Activated CD8-positive, alpha-beta memory T cell treated with anti-CD3 and anti-CD28 coated beads, Interleukin-2, amount 50 U/mL, for 4 hours (primary cell): Measurements from ENCODE around the gene APEX2.
"Not testable (repeated sequence)": the region's sequence is repeated elsewhere in the genome, so short reads cannot be mapped to it uniquely, and the experiment has no call there.

Experiments used
- DNase-seq: peaks from one replicate; pipeline ENCODE4 v3.0.0-alpha.2; 2020

Gene APEX2

GRCh38 chrX:55011294-55011693 lies 11.1 kb downstream of the APEX2 start:
- DNase-seq: no peak

- DNase-seq: no peak
These were observed 14.7 kb downstream of the APEX2 start for GRCh38 chrX:55014897-55015299.

GRCh38 chrX:55026143-55026542 lies 26.0 kb downstream of the APEX2 start:
- DNase-seq: no peak

GRCh38 chrX:55026840-55027239 lies 26.7 kb downstream of the APEX2 start:
- DNase-seq: no peak

GRCh38 chrX:55028040-55028439 lies 27.9 kb downstream of the APEX2 start:
- no peak for DNase-seq

- no peak for DNase-seq
These were observed 28.4 kb downstream of the APEX2 start for GRCh38 chrX:55028611-55029010.

GRCh38 chrX:55029291-55029690 lies 29.1 kb downstream of the APEX2 start:
- no peak for DNase-seq

GRCh38 chrX:55030271-55031205 lies 30.4 kb downstream of the APEX2 start, which contains the start of gene ALAS2:
TSS of gene ALAS2 (minus strand) at chrX:55030977. CDS start at chrX:55026000, 4,977 bp downstream.
- no peak for DNase-seq

- no peak for DNase-seq
These were observed 33.3 kb downstream of the APEX2 start for GRCh38 chrX:55033429-55033828.

DNA sequence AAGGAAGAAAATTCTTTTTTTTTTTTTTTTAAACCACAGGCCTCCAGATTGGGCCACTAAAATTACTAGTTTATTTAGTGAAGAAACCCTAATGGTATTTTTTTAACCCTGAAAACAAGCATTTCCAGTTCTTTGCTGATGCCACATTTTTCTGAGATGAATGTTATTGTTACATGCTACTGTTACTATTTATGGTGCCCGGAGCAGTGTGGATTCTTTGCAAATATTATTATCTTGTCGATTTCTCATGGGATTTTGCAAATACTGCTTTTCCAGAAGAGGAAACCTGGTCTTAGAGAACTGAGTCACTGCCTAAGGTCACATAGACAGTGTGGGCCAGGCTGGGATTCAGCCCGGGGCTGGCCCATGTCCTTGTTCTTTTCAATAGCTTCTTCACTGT lies 39.3 kb downstream of the APEX2 start:
- no peak for DNase-seq

DNA sequence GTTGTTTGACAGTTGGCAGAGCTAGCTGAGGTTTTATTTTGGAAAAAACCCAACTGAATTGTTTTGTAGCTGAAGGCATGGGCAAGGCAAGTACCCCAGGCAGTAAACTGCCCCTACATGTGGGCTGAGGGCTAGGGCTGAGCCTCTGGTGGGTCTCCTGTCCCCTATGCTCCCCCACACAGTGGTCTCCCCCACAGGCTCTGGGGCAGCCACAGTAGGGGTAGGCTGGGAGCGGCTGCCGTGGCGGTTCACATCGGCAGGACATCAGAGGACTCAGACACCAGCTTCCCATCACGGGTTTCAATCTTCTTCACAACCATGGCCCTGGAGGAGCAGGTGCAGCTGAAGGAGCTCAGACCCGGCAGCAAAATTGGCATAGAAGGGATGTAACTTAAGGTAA lies 41.4 kb downstream of the APEX2 start:
- DNase-seq: no peak

DNA sequence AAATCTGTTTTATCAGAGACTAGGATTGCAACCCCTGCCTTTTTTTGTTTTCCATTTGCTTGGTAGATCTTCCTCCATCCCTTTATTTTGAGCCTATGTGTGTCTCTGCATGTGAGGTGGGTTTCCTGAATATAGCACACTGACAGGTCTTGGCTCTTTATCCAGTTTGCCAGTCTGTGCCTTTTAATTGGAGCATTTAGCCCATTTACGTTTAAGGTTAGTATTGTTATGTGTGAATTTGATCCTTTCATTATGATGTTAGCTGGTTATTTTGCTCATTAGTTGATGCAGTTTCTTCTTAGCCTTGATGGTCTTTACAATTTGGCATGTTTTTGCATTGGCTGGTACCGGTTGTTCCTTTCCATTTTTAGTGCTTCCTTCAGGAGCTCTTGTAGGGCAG lies 50.4 kb downstream of the APEX2 start:
- not testable (repeated sequence) for DNase-seq

DNA sequence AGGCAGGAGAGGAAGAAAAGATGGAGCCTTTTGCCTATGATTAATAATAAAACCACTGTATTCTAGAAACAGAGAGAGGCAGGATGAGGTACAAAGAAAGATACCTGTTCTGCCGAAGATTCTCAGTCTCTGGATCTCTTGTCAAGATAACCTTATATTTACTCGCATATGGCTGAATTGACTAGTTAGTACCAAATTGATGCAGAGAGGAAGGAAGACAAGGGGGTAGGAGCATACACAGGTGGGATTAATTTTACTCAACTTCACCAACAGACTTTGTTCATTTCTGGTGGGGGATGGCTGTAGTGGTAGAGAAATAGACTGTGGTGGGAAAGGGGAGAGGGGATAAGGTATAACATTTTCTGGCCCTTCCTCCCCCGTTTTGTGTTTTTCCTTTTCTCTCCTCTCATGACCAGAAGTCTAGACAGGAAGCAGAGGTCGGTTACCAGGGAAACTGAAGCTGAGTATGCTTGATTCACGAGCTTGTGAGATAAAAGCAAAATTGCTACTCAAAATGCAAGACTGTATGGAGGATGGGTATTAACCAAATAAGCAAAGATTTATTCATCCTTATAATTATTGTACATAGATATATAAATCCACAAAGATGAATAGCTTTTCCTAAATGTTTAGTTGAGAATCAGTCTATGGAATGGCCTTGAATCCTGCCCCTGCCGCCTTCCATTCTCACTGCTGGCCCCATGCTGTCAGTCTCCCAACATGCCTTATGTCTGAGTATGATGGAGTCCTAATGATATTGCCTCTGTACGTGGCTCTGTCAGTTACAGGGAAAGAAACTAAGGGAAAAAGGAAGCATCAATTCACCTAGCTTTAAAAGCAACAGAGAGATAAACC lies 56.9 kb downstream of the APEX2 start:
- no peak for DNase-seq

DNA sequence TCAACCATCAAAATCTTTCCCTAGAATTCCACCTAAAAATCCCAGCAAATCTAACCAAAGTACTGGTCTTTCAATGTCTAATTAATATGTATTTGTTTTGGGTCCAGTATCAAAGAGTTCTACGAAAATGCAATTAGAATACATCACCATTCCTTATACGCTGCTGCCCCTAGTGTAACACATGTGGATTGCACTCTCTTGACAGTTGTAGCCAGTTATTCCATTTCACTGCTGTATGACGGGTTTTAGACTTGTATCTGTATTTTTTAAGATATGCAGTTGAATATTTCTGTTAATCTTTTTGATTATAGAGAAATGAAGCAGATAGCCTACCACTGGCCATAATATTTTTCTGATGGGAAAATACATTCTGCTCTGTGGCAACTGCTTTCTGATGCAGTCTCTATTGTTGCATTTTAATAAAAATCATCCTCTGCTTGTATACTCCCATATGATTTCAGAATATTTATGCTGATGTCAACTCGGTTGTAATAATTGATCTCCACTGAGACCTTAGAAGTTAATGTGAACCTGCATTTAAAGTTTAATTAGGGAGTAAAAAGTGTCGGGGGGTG lies 57.6 kb downstream of the APEX2 start:
- peak; percentile 36 for DNase-seq
